WERI-Rb-1 (cell line): Measurements from ENCODE around the gene SLC25A21.

ENCODE experiments used
- DNase-seq: peaks from one replicate; pipeline ENCODE4 v3.0.0-alpha.2; 2020
- H3K27ac ChIP-seq: fragments of 250-450 bp; sonication (Bioruptor Pico); 2 replicates; pipeline ENCODE4 v1.5.1; 2020; ENCODE audit warnings: mild to moderate bottlenecking, moderate library complexity
- H3K27me3 ChIP-seq: fragments of 250-450 bp; sonication (Bioruptor Pico); 2 replicates; pipeline ENCODE4 v1.5.1; 2021; ENCODE audit warnings: mild to moderate bottlenecking, low read depth, moderate library complexity; ENCODE audit not compliant: insufficient read depth, severe bottlenecking
- H3K36me3 ChIP-seq: fragments of 250-450 bp; sonication (Bioruptor Pico); 2 replicates; pipeline ENCODE4 v1.5.1; 2020; ENCODE audit warnings: mild to moderate bottlenecking, moderate library complexity
- H3K4me3 ChIP-seq: 2 replicates; pipeline ENCODE4 v1.5.1; 2011; ENCODE audit warnings: low read depth, mild to moderate bottlenecking, control low read depth, low read length
- H3K9me3 ChIP-seq: fragments of 250-450 bp; sonication (Bioruptor Pico); 2 replicates; pipeline ENCODE4 v1.5.1; 2021; ENCODE audit warnings: mild to moderate bottlenecking, moderate library complexity; ENCODE audit not compliant: severe bottlenecking
- CTCF ChIP-seq: IDR thresholded peaks from 2 replicates; pipeline ENCODE4 v1.5.1; 2011; ENCODE audit warnings: low read depth, mild to moderate bottlenecking, control low read depth, inconsistent platforms, low read length

Gene SLC25A21

GRCh38 chr14:36738269-36738668 is 434.1 kb downstream of the SLC25A21 start:
- no peaks in the 10 kb centered on the region for H3K36me3 ChIP-seq
- TF ChIP-seq CTCF, result no peak
- no peaks in the 10 kb centered on the region for H3K9me3 ChIP-seq
- no peak for DNase-seq
- H3K27me3 ChIP-seq, result peaks cover 41% of the 10 kb centered on the region
- H3K27ac ChIP-seq, result no peak overlapping the region
- no peak overlapping the region for H3K4me3 ChIP-seq

GRCh38 chr14:36726128-36726527 is 446.3 kb downstream of the SLC25A21 start:
- Histone ChIP-seq H3K27me3 (peaks cover 23% of the 10 kb centered on the region), H3K27ac (no peak overlapping the region), H3K9me3 (no peaks in the 10 kb centered on the region), H3K4me3 (no peak overlapping the region), H3K36me3 (no peaks in the 10 kb centered on the region)
- no peak for TF ChIP-seq CTCF
- no peak for DNase-seq

GRCh38 chr14:36724162-36724561 is 448.2 kb downstream of the SLC25A21 start:
- peaks cover 22% of the 10 kb centered on the region for H3K27me3 ChIP-seq
- no peak for TF ChIP-seq CTCF
- no peak overlapping the region for H3K27ac ChIP-seq
- H3K9me3 ChIP-seq, result no peaks in the 10 kb centered on the region
- no peak overlapping the region for H3K4me3 ChIP-seq
- H3K36me3 ChIP-seq, result no peaks in the 10 kb centered on the region
- DNase-seq, result no peak

- Histone ChIP-seq H3K36me3 (no peaks in the 10 kb centered on the region), H3K4me3 (no peak overlapping the region), H3K27me3 (peaks cover 17% of the 10 kb centered on the region), H3K27ac (no peak overlapping the region), H3K9me3 (no peaks in the 10 kb centered on the region)
- no peak for DNase-seq
- no peak for TF ChIP-seq CTCF
Measured at GRCh38 chr14:36723530-36723929, 448.9 kb downstream of the SLC25A21 start.

- H3K9me3 ChIP-seq, result no peaks in the 10 kb centered on the region
- H3K27me3 ChIP-seq, result peaks cover 21% of the 10 kb centered on the region
- H3K36me3 ChIP-seq, result no peaks in the 10 kb centered on the region
- no peak for DNase-seq
- H3K27ac ChIP-seq, result no peak overlapping the region
- no peak for TF ChIP-seq CTCF
- no peak overlapping the region for H3K4me3 ChIP-seq
Measured at GRCh38 chr14:36721877-36722276, 450.5 kb downstream of the SLC25A21 start.

- Histone ChIP-seq H3K36me3 (no peaks in the 10 kb centered on the region), H3K27me3 (peaks cover 29% of the 10 kb centered on the region), H3K27ac (no peak overlapping the region), H3K9me3 (no peaks in the 10 kb centered on the region), H3K4me3 (no peak overlapping the region)
- TF ChIP-seq CTCF, result no peak
- DNase-seq, result no peak
Measured at GRCh38 chr14:36720657-36721056, 451.7 kb downstream of the SLC25A21 start.
